ENCODE data around the gene KRTAP4-12.
"Not testable (repeated sequence)": the region's sequence is repeated elsewhere in the genome, so short reads cannot be mapped to it uniquely, and the experiment has no call there.

- not testable (repeated sequence) for TF ChIP-seq CTCF, POLR2AphosphoS5, POLR2A (IDR thresholded peaks at IDR 0.05)
These were observed 4.0 kb downstream of the KRTAP4-12 start for GRCh38 chr17:41119696-41120690.
